ENCODE data around the gene TMPRSS11E.
"Not testable (repeated sequence)": the region's sequence is repeated elsewhere in the genome, so short reads cannot be mapped to it uniquely, and the experiment has no call there.

TMPRSS11E gene

DNA sequence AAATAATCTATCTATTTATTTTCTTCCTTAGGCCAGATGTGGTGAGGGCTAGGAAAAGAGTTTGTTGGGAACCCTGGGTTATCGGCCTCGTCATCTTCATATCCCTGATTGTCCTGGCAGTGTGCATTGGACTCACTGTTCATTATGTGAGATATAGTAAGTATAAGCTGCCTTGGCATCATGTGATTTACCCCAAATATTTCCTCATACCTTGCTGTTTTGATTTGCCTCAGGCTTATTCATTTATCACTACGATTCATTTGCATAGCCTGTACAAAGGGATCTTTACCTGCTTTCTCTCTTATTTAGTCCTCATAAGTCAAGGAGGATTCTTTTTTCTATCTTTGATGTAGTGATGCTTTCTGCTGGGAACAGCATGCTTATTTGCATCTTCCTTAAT, 14.5 kb downstream of the TMPRSS11E start:
- no peak for DNase-seq (ENCODE audit: low read depth in 2 of 2)

- no peak for DNase-seq (ENCODE audit: low read depth in 2 of 2)
Measured at GRCh38 chr4:68462691-68463090, 15.4 kb downstream of the TMPRSS11E start.

GRCh38 chr4:68463796-68464195, 16.5 kb downstream of the TMPRSS11E start:
- no peak for DNase-seq (ENCODE audit: low read depth in 2 of 2)

DNA sequence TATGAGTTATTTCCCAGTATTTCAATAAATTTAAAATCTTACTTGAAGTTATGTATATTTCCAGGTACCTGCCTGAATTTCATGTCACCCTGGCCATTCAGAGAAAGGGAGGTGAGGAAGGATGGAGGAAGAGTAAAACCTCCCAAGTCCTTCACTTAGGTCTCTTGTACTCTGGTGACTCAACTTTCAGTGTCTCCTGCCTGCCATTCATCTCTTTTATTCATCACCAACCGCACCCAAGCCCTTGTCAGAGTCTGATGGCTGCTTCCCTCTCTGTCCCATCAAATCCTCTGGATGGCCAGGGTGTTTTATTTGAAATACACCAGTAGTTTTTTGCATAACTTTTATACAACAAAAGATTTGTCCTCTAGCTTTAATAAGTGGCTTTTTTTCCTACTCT, 17.8 kb downstream of the TMPRSS11E start:
- no peak for DNase-seq (ENCODE audit: low read depth in 2 of 2)

DNA sequence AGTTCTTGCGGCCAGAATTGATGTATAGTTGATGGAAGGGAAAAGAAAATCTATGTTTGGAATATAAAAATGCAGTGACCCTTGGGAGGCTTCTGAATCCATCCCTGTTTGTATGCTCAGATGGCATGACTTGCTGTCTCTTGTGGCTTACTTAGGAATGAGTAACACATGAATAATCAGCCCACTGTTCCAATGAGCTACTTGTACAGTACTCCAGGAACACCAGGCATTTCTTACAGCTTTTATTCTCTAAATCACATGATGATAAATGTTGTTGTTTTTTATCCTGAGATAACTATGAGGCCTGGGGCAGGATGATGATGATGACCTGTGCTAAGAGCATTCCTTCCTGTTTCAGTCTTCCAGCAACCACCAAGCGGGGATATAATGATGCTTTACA, 18.9 kb downstream of the TMPRSS11E start:
- DNase-seq (ENCODE audit: low read depth in 2 of 2), result no peak

DNA sequence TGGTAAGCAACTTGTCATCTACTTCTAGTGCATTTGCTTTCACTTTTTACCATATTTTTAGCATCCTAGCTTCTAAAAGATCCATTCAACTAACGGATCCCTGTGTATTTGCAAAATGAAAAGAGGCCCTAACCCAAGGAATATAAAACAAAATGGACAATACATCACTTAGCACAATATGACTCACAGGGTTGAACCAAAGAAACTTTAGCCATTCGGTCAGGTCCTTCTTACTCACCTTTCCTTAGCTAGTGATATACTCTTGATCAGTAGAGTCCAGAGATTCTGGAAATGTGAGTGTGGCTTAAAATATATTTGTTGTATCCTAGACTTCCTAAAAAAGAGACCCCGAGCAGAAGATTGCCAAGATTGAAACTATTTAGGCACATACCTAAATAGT, 19.5 kb downstream of the TMPRSS11E start:
- no peak for DNase-seq (ENCODE audit: low read depth in 2 of 2)

DNA sequence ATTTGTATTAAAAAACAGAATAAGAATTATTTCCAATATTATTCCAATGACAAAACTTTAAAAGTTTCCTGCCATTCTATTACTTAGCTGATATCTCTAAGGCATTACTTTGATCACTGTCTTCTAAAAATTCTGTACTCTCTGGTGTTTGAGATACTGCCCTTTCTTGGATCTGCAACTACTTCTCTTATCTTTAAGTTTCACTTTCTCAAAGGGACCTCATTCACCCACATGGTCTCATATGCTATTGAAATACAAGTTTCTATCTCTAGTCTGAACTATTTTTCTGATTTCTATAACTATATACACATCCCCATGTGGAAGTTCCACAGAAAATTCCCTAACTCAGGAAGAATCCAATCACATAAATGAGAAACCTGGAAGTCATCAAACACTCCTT, 22.2 kb downstream of the TMPRSS11E start:
- no peak for DNase-seq (ENCODE audit: low read depth in 2 of 2)

DNA sequence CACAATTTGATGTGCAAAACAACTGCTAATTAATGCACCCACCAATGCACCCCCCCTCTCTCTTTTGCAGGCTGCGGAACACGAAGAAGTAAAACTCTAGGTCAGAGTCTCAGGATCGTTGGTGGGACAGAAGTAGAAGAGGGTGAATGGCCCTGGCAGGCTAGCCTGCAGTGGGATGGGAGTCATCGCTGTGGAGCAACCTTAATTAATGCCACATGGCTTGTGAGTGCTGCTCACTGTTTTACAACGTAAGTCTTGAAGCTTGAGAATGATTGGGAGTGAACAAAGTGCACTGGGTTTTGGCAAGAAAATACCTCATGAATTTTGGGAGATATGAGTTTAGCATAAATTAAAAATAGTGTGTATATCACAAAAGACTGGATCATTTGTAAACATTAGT, 28.9 kb downstream of the TMPRSS11E start:
- no peak for DNase-seq (ENCODE audit: low read depth in 2 of 2)

DNA sequence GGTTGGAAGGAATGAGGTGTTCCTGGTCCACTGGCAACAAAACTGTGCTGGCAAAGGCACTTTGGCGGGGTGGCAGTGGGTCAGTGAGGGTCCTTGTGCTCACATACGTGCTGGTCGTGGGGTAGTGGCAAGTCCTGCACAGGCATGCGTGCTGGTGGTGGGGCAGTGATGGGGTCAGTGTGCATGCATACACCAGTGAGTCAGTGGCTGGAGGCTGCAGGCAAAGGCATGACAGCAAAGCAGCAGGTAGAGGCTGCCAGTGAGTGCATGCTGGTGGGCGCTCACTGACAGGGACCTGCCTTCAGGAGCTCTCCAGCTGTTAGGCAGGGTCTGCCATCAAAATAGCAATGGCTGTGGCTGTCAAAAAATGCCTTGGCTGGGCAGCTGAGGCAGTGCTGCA, 42.1 kb downstream of the TMPRSS11E start:
- no peak for DNase-seq (ENCODE audit: low read depth in 2 of 2)

GRCh38 chr4:68490826-68491457, 43.7 kb downstream of the TMPRSS11E start:
- DNase-seq (ENCODE audit: low read depth in 2 of 2), result no peak

DNA sequence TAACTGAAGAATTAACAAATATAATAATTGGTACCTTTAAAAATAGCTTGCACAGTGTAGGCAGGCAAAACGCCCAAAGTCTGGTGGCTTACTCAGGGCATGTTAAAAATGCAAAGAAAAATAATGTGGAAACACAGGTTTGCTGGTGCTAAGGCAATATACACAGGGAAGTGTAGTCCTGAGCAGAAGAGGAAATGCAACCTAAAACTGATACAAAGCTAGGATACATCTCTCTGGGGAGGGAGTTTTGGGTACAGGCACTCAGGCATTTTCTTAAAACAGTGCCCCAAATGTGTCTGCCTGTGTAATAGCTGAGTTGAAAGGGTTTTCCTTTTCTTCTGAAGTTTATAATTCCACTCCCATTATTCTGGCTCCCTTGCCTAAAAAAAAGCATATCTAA, 47.4 kb downstream of the TMPRSS11E start:
- no peak for DNase-seq (ENCODE audit: low read depth in 2 of 2)

GRCh38 chr4:68498413-68499007, 51.2 kb downstream of the TMPRSS11E start:
- DNase-seq (ENCODE audit: low read depth in 2 of 2), result peak; percentile 8 to 37

DNA sequence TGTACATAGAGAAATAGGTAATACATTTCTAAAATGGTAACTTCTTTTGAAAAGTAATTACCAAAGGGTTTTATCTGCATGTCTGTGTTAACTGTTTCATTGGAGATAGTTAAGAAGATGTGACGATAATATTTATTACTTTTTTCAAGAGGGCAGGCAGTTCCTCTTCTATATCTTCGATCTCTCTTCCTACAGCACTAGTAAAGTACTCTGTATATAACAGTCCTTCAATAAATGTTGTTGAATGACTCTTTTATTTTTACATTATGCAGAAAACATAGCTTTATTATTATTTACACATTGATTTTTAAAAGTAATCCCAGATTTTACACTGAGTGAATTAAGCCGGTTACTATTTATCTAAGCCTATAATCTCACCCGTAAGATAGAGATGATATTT, 51.8 kb downstream of the TMPRSS11E start:
- DNase-seq (ENCODE audit: low read depth in 2 of 2), result no peak

GRCh38 chr4:68503462-68503861, 56.2 kb downstream of the TMPRSS11E start:
- not testable (repeated sequence) for DNase-seq (ENCODE audit: low read depth in 2 of 2)

- not testable (repeated sequence) for DNase-seq (ENCODE audit: low read depth in 2 of 2)
Measured at GRCh38 chr4:68504836-68505235, 57.6 kb downstream of the TMPRSS11E start.

GRCh38 chr4:68505452-68505851, 58.2 kb downstream of the TMPRSS11E start:
- not testable (repeated sequence) for DNase-seq (ENCODE audit: low read depth in 2 of 2)

DNA sequence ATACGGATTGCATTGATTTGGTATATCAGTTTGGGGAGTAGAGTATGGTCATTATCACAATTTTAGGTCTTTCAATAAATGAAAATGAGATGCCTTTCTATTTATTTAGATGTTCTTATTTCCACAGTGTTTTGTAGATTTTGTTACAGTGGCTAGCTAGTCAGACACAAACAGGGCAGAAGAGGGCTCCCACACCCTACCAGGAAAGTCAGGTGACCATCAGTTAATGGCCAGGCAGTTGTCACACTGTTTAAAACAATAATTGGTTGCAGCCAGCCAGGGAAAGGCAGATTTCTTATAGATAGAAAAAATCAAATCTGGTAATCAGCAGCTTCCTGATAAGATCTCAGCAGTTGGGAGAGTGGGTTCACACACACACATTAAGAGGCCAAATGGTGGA, 71.6 kb downstream of the TMPRSS11E start:
- DNase-seq (ENCODE audit: low read depth in 2 of 2), result no peak

DNA sequence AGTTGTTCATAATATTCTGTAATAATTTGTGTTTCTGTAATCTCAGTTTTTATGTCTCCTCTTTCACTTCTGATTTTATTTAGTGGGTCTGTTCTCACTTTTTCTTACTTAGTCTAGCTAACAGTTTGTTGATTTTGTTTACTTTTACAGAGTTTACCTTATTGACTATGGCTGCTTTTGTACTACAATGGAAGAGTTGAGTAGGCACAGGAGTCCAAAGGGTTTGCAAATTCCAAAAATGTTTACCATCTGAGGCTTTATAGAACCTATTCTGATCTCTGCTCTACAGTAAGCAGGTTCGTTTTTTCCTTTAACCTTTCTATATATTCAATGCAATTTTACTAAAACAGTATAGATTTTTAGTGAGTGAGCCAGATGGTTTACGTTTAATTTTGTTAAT, 73.7 kb downstream of the TMPRSS11E start:
- no peak for DNase-seq (ENCODE audit: low read depth in 2 of 2)

DNA sequence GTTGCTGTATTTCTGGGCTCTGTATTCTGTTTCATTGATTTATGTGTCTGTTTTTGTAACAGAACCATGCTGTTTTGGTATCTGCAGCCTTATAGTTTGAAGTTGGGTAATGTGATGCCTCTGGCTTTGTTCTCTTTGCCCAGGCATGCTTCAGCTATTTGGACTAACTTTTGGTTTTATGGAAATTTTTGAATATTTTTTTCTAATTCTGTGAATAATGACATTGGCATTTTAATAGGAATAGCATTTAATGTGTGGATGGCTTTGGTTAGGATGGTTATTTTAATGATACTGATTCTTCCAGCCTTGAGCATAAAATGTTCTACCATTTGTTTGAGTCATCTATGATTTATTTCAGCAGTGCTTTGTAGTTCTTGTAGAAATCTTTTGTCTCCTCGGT, 75.0 kb downstream of the TMPRSS11E start:
- DNase-seq (ENCODE audit: low read depth in 2 of 2), result not testable (repeated sequence)

DNA sequence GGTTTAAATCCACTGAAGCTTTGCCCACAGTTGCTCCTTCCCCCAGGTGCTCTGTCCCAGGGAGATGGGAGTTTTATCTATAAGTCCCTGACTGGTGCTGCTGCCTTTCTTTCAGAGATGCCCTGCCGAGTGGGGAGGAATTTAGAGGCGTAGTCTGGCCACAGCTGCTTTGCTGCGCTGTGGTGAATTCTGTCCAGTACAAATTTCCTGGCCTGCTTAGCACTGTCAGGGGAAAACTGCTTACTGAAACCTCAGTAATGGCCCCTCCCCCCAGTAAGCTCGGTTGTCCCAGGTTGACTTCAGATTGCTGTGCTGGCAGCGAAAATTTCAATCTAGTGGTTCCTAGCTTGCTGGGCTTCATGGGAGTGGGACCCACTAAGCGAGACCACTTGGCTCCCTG, 88.7 kb downstream of the TMPRSS11E start:
- no peak for DNase-seq (ENCODE audit: low read depth in 2 of 2)

- no peak for DNase-seq (ENCODE audit: low read depth in 2 of 2)
Measured at GRCh38 chr4:68536375-68536774, 89.1 kb downstream of the TMPRSS11E start.

GRCh38 chr4:68542742-68543141, 95.5 kb downstream of the TMPRSS11E start:
- DNase-seq (ENCODE audit: low read depth in 2 of 2), result not testable (repeated sequence)
